HG03097 (cell line): Measurements from ENCODE around the gene LRRC36.
"Not testable (repeated sequence)": the region's sequence is repeated elsewhere in the genome, so short reads cannot be mapped to it uniquely, and the experiment has no call there.

Experiments
- ATAC-seq: cut with Tn5 transposase; IDR thresholded peaks from one replicate; pipeline ENCODE4 v1.9.1; 2021; ENCODE audit not compliant: unreplicated experiment, low FRiP score

LRRC36 gene

DNA sequence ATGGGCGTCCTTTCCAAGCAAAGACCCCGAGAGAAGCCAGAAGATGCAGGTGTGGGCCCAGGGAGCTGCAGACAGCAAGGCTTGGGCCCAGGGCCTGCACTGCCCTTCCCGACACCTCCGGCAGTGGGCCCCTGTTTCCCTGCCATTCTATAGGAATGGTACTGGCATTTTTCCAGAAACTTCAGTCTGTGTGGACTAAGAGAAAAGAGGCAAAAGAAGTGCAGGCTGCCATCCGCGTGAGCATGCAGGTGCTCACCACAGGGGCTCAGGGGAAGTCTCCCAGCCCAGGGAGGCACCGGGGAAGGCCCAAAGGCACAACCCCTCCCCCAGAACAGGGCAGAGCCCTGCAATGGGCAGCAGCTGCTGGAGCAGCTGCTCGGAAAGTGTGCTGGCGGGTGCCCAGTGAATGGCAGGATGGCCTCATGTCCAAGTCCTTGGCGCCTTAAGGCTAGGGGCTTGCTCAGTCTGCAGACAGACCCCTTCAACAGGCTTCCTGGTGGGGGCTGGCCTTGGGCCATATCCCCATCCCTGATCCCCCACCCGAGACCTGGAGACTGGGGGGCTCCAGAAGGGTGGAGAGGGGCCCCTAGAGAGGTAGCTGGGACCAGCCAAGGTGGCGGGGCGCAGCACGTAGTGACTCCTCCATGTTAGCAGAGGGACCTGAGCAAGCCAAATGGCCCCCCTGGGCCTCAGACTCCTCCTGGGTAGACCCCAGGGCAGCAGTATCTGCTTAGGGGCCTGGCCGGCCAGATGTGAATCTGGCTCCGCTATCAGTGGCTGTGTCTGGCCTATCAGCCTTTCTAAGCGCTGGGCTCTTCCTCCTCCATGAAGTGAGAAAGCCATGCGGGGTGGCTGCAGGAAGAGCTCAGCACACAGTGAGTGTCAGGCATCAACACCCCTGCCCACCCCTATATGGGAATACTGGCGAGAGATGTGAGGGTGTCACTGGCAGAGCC, 73.4 kb downstream of the LRRC36 start:
- ATAC-seq: no peak

- ATAC-seq: no peak
These were observed 74.3 kb downstream of the LRRC36 start for GRCh38 chr16:67400901-67401300.

- no peak for ATAC-seq
These were observed 77.5 kb downstream of the LRRC36 start for GRCh38 chr16:67403976-67404555.

DNA sequence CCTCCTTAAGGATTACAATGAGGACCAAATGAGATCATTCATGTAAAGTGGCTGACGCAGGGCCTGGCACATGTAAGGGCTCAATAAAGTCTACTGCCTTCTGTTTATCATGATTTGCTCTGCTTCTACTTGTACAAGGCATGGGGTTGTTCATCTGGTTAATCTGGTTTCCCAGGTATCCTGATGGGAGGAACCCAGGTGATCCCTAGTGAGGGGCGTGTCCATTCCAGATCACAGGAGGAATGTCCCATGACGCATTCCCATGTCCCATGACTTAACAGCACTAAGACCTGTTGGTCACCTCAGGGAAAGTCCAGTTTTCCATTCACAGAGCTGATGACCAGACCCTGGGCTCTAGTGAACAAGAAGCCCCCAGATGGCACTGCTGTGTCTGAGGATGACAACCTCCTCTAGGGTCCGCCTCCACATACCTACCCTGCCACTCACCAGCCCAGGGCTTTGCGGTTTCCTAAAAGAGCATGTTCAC, 78.2 kb downstream of the LRRC36 start:
- no peak for ATAC-seq

- ATAC-seq: no peak
These were observed 78.7 kb downstream of the LRRC36 start for GRCh38 chr16:67405336-67405735.

GRCh38 chr16:67406111-67406971, 79.7 kb downstream of the LRRC36 start:
- no peak for ATAC-seq

DNA sequence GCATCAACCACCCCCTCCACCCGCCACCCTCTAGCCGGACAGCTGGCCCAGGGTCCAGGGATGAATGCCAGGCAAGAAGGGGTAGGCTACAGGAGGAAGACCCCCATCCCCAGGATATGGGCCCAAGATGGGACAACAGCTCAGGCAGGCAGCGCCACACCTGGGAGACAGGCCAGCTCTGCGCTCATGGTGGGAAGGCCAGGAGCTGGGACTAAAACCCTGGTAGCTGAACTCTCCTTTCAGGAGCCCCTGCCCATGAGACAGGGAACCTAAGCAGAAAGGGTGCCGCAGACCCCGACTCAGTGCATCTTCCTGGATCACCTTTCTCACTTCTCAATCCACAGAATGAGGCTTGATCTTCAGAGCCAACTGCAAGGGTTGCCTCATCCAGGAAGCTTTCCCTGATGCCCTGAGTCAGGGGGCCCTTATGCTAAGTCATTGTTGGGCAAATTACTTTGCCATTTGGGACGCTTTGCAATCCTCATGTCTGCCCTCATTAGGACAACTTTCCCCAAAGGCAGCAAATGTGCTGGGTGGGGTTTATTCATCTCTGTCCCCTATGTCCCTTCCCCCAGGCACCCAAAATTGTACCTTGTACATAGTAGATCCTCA, 80.7 kb downstream of the LRRC36 start:
- ATAC-seq: no peak

GRCh38 chr16:67407788-67408452, 81.3 kb downstream of the LRRC36 start:
- ATAC-seq: no peak

- no peak for ATAC-seq
These were observed 83.0 kb downstream of the LRRC36 start for GRCh38 chr16:67409631-67410030.

DNA sequence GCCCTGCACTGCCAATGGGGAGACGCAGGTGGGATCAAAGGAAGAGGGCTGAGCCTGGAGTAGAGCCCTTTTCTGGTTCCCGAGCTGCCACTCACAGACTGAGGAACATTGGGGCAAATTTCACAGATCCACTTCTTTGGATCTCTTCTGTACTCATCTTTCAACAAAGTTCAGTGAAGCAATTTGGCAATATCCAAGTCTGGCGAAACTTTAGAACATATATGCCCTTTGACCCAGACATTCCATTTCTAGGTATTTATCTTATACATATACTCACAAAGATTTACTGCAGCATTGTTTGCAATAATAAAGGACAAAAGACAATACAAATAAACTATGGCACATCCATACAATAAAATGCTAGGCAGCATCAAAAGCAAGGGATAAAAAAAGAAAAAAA, 84.7 kb downstream of the LRRC36 start:
- ATAC-seq: no peak

GRCh38 chr16:67412294-67412693, 85.7 kb downstream of the LRRC36 start:
- ATAC-seq: no peak

- no peak for ATAC-seq
These were observed 87.6 kb downstream of the LRRC36 start for GRCh38 chr16:67413978-67414911.

- ATAC-seq: not testable (repeated sequence)
These were observed 88.8 kb downstream of the LRRC36 start for GRCh38 chr16:67415421-67415820.

DNA sequence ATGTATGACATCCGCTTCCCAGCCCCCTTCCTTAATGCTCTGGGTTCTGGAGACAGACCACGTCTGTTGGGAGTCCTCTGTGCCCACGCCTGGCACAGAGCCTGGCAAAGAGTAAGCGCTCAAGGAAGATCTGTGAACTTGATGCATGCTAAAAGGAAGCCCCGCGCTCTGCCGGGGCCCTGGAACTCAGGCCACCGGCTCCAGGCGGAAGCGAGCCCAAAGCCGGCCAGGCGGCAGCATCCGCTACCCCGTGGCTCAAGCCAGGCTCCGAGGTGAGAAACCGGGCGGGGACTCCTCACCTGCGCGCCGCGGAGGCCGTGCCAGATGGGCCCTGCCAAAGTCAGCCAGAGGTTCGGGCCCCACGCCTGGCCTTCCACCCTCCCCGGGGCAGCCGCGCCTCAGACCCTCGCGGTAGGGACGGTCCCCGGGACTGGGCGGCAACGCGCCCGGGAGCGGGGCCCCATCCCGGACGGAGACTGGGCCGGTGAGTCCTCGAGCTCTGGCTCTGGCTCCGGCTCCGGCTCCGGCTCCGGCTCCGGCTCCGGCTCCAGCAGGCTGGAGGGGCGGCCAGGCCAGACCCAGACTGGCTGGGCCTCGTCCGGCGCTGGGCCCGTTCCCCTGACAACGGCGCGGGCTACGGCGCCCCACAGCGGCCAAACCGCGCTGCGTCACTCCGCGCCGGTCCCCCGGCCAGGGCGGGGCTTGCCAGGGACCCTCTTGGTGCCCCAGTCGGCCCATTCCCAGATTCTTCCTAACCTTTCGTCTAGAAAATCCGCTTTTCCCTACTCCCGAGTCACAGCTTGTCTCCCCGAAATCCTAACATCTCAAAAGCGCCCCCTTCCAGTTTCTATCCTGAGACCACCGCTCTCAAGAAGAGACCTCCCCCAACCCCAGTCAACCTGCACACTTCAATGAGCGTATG, 89.5 kb downstream of the LRRC36 start, which contains the start of gene ZDHHC1:
TSS of gene ZDHHC1 (minus strand) at position 606 of the 922 bp plus-strand sequence. CDS start 8,702 bp downstream, outside the sequence.
- ATAC-seq: no peak

DNA sequence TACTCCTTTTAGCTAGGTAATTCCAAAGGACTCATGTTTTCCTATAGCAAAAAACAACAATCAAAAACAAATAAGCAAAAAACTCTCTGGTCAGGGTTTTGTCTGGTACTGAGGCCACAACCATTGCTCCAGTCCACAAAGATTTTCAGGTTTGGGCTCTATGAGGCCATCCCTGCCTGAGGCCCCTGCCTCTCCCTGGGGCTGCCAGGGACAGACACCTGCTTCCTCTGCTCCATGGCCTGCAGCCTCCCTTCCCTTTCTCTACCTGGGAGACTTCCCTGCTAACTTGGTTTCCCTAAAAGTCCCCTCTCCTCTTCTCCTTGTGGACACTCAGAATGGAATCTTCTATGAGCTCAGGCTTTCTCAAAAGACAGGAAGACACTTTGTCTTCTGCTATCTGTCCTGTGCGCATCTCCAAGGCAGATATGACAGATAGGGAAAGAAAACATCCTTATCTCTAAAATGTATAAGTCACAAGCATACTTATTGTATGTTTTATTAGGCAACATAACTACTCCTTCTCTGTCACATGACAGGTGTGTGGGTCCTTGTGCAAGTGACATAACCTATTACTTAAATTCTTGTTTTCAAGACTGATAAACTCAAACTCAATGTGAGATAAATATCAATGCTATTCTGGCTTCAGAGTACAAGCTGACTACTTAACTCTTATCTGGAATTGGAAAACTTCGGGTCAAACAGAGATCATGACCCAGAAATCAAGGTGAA, 90.9 kb downstream of the LRRC36 start:
- no peak for ATAC-seq

DNA sequence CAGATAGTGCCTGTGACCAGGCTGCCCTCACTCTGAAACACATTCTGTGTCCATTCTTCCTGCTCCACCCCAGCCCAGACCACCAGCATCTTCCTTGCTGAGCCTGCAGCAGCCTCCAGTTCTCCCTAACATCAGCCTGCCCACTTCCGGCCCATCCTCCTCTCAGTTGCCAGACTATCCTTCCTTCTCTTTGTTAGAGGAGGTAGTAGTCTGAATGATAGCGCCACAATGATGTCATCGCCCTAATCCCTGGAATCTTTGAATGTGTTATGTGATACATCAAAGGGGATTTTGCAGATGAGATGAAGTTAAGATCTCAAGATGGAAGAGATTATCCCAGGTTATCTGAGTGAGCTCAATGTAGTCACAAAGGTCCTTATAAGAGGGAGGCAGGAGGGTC, 92.9 kb downstream of the LRRC36 start:
- ATAC-seq: no peak

DNA sequence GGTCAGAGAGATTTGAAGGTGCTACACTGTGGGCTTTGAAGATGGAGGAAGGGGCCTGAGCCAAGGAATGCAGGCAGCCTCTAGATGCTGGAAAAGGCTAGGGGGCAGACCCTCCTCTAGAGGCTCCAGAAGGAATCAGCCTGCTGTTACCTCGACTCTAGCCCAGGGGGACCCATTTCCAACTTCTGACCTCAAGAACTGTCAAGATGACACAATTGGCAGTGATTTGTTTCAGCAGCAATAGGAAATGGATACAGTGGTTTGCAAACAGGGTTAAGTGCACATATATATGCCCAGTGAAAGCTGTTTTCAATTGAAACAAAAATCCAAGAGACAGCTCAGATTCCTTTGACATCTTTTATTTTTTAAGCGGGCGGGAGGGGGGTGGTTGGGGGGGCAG, 93.3 kb downstream of the LRRC36 start:
- ATAC-seq: no peak
